Activated T-cell treated with anti-CD3 and anti-CD28 coated beads for 48 hours (primary cell): ENCODE data around the gene FRMD4B.
"Not testable (repeated sequence)": the region's sequence is repeated elsewhere in the genome, so short reads cannot be mapped to it uniquely, and the experiment has no call there.

ENCODE experiments used
- DNase-seq: peaks from one replicate; pipeline ENCODE4 v3.0.0-alpha.2; 2020; ENCODE audit warnings: low read depth

The FRMD4B gene

DNA sequence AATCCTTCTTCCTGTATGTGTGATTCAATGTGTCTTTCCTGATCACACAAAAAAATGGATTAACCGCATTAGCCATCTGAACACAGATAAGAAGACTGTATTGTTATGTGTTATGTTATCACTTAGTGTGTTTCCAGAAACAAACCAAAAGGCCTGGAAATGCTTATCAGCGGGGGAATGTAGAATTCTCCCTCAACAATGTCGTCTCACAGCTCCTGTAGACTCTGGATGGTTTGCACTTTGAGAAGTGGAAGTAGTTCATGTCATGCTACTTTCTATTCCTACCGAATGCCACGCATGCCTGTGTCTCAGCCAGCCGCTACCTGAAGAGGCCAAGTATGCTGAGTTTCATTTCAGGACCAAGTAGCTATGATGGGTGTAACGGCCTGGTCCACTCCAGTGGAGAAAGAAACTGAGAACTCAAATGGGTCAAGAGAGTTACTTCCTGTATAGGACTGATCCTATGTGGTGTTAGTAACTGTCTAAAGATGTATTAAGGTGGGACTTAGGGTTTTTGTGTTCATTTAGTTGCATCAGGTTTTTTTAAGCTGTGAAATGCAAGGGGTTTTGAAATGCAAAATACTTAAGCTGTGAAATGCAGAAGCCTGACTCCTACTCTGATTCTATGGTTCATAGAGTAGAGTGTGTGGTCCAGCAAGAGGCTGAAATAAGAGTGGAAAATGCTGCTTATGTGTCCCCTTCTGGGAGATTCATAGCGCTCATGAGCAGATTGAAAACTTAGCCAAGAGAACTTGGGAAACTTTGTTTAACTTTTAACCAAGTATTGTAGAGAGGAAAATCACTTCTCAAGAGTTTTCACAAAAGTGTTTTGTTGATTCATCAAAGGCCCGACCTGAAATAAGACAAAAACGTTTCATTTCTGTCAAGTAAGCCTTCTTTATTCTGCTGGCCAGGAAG is 145.0 kb downstream of the FRMD4B start:
- DNase-seq = no peak

DNA sequence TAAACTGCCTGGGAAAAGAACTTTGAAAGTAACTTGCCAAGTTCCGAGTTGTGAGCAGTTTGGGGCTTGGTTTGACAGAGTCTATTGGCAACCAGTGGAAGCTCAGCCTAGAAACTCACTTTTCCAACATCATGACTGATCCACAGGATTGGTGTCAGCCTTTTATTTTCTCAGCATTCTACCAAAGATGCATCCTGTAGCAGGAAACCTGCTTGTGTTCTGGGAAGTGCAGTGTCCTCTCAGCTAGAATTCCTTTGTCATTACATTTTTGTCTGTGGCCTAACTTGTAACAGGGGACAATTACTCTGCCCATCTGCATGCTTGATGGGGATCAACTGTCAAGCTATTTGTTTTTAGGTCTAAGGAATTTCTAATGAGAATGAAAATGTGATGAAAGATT is 146.8 kb downstream of the FRMD4B start:
- no peak for DNase-seq

DNA sequence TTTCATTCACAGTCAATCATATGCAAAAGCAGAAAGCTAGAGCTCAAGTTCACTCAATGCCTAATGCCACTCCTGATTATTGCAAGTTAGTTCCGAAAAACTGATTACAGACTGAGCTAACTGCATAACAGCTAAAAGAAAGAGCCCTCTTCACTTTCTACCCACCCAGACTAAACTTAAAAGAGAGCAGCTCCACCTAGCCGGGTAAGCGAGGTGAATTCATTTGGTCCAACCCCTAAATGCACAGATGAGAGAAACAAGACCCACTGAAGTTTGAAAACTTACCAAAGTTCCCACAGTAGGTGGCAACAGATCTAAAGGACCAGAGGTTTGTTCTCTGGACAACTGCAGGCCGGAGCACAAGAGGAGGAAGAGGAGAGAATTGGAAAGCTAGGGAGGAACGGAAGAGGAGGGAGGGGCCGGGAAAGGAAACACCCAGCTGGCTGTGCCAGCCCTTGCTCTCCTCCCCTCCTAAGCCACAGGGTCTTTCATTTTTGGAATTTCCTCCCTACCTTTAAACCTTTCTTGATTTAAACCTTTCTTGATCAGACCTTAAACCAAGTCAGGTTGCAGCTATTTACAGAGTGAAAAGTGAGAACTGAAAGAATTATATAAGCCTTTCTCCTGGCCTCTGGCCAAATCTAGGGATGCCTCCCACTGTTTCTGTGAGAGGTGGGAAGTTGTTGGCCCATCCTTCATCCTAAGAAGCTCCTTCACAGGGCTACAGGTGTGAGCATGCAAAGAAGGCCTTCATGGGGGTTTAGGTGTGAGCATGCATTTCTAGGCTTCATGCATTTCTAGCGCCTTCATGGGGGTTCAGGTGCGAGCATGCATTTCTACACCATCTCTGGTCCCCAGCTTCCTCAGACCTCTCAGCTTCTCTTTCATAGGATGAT is 148.8 kb downstream of the FRMD4B start:
- DNase-seq = no peak

DNA sequence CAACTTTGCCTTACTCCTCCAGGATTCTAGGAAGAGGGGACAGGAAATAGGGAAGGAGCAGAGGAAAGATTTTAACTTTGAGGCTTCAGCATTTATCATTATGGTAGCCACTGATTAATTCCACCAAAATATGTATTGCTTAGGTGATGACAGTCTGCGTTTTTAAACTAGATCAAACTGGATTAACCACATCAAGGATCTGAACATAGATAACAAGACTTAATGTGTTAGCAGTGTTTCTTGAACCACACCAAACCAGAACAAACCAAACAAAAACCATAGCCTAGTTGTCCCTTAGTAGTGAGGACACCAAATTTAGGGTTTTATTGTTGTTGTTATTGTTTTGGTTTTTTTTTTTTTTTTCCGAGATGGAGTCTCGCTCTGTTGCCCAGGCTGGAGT is 150.0 kb downstream of the FRMD4B start:
- no peak for DNase-seq

DNA sequence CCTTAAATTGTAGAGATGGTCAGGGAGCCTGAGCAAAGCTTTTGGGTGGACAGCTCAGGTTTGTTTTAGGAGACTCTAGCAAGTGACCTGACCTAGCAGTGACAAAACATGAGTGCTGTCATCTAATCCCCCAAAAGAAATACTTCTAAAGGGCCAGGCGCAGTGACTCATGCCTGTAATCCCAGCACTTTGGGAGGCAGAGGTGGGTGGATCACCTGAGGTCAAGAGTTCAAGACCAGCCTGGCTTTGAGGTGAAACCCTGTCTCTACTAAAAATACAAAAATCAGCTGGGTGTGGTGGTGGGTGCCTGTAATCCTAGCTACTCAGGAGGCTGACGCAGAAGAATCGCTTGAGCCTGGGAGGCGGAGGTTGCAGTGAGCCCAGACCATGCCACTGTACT is 150.7 kb downstream of the FRMD4B start:
- DNase-seq = not testable (repeated sequence)

DNA sequence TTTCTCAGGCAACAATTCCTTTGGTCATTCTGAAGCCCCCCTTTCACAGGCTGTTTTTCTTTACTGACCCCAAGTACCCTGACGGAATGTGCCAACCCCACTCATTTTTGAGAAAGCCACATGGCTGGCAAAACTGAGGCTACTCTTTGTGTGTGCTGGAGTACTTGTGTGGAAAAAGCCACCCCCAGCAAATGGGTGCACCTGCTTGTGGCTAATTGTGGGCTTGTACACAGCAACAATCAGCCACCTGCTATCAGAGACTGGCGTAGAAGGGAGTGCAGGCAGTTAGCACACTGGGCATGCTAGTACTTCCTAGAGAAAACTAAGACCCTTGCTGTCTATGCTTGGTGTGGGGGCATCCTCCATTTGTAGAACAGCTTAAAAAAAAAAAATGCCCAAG is 153.4 kb downstream of the FRMD4B start:
- no peak for DNase-seq

DNA sequence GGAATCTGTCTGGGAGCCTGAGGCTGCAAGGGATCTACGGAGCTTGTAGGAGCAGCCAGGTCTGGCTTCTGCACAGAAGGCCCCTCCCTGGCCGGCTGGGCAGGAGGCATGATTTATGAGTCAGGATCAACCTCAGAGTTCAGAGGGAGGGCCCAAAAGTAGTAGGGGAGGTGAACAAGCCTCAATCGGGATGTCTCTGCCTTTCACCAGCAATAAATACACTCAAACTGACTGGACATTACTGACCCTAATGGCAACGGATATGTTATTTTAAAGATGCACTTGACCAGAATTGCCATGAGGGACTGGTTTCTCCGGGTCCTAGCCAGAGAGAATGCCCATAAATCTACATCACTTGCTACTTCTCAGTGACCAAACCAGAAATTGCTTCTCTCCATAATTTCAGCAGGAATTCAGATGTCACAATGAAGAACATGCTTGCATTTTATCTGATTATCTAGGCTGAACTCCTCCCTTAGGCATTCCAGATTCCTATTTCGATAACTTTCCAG is 153.9 kb downstream of the FRMD4B start:
- DNase-seq = no peak

DNA sequence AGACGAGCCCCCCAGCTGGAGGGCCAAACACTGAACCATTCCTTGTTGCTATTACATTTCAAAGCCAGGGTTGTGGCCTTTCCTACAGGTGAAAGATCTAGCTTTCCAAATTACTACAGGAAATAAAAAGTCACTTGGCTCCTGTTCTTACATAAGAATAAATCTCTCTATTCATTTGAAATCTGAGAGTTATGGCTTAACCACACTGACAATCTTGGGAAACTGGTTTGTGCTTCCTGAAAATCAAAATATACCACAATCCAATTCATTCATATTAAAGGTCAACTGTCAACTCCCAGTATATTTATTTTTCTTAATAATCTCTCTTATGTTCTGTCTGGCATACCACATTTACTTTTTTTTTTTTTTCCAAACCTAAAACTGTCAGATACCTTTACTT is 159.8 kb downstream of the FRMD4B start:
- no peak for DNase-seq

DNA sequence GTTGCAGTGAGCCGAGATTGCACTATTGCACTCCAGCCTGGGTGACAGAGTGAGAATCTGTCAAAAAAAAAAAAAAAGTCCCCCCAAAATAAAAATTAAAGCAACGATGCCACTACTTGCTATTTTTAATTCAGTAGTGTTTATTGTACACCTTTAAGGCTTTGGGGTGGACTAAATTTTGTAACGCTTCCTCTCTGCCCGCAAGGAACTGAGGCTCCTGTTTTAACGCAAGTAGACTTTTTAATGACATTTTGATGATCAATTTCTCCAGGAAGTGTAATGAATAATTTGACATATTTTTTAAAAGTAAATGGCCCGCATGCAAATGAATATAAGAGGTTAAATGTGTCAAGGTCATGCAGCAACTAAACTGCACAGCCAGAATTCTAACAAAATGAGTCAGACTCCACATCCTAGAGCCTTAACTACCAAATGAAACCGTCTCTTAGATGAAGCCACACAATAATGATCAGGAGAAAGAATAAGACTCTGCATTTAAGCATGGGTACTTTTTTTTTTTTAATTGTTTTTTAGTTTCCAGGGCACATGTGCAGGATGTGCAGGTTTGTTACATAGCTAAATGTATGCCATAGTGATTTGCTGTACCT is 166.7 kb downstream of the FRMD4B start:
- DNase-seq = no peak

DNA sequence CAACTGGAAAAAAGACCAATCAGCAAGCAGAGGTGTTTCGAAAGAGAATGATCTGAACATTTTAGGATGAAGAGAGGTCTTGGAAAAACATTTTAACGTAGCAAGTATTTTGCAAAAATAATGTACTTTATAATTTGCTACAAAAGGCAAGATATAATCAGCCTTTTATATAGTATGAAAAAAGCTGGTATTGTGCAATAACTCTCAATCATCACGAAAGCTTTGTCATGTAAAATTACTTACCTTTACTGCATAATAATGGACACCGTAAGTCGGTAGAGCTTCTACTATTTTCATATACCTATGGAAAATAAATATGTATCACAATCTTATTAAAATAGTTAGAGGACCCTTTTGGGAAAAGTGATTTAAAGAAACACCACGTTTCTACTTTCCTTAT is 167.8 kb downstream of the FRMD4B start:
- DNase-seq = no peak

DNA sequence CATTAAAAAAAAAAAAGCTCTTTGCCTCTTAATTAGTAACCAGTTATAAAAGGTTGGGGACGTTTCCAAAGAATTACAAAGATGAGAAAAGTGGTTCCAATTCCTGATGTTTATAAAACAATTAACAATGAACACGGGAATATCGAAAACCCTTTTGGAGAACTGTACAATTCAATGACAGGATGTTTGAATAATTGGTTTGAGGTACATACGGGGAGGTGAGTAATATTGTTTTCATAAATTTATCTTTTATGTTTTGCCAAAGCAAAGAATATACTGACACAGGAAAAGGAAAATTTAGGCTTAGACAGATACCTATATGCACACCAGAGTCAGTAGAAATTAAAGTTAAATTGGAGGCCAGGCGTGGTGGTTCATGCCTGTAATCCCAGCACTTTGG is 168.9 kb downstream of the FRMD4B start:
- DNase-seq = no peak

DNA sequence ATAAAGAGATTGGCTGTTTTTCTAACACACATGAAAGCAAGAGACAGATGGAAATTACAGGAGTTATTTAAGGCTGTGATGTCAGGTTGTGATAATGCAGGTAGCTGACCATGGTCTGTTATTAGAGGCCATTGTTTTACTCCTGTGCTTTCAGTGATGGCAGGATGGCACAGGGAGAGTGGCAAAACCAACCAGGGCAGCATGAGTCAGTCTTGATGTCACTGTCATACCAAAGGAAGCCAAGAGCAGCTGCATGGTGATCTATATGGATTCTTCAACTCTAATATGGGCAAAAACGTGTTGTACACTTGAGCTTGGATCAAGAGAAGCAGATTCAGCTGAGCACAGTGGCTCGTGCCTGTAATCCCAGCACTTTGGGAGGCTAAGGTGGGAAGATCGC is 171.6 kb downstream of the FRMD4B start:
- no peak for DNase-seq

DNA sequence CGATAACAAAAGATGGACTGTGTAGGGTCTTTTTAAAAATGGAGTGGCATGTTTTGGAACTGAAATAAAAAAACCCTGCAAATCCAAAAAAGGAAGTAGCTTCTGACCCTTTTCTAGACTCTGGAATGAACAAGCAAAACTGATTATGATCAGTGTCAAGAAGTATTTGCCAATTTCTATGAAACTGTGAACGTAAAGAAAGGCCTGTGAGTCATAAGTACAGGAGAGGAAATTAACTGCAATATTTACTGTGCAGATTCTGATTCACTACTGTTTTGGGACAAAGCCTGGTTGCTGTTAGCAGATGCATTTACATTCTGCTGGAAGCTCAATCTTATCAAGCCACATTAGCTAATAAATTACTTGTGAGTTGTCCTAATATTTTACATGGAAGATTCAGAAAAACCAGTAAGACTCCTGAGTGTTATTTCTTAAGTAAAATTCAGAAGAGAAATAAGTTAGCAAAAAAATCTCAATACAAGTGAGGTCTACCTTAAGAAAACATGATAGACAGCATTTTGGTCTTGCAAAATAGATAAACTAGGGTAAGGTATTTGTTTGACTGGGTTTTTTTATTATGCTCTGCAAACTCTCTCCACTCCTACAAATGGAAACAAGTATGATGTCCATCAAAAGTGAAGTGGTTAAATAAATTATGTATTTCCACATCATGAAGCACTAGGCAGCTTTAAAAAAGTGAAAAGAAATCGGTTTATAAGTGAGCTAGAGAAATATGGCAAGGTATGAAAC is 173.3 kb downstream of the FRMD4B start:
- DNase-seq = no peak

DNA sequence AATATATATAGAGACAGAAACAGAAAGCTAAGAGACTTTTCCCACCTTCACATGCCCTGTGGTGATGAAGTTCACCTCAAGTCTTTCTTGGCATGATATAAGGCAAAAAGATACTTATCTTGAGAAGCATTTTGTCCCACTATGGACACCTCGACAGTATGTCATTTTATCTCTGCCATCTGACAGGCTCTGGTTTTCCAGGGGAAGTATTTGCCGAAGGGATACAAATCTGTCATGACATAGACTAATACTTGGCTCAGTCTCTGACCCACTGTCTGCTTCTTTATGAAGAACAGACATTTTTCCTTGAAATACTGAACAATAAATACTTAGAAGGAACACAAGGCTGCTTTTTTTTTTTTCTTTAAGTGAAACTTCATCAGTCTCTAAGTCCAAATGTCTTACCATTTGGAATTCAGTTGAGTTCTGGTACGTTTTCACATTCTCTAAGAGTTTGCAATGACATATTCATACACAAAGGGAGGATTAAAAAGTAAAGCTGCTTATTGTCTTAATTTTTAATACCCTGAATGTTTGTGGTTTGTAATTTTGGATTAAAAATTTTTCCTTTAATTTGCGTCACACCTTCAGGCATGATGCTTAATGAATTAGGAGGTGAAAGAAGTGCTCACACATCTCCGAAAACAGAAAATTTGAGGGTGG is 175.7 kb downstream of the FRMD4B start:
- DNase-seq = no peak

DNA sequence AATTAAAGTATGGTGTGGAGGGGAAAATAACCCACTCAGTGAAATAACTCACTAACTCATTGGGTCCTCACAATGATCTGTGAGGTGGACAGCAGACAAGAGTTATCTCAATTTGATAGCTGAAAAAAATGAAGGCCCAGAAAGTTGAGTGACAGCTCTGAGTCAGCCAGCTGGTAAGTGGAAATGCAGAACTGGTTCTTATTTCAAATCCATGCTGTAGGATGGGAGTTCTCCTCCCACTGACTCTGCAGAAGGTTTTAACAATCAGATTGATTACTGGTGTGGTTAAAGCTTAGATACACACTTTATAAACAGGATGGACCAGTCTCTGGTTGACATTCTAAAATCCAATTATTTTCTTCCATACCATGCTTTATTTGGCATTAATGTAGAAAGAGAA is 176.5 kb downstream of the FRMD4B start:
- DNase-seq = no peak

DNA sequence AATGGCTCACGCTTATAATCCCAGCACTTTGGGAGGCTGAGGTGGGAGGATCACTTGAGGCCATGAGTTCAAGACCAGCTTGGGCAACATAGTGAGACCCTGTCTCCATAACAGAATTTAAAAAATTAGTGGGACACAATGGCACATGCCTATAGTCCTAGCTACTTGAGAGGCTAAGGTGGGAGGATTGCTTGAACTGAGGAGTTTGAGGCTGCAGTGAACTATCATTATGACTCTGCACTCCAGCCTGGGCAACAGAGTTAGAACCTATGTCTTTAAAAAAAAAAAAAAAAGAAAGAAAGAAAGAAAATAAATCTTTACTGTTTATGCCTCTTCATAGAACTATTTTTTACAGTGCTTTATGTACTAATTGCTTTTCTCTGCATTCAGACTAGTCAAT is 178.9 kb downstream of the FRMD4B start:
- DNase-seq = no peak

DNA sequence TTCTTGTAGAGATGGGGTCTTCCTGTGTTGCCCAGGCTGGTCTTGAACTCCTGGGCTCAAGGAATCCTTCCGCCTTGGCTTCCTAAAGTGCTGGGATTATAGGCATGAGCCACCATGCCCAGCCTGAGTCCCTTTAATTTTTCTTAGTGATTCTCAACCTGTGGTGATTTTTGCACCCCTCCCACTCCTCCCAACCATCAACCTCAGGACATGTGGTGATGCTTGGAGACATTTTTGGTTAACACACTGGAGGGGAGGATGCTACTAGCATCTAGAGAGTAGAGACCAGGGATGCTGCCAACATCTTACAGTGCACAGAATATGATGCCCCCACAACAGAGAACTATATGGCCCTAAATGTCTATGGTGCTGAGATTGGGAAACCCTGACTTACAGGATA is 180.5 kb downstream of the FRMD4B start:
- DNase-seq = no peak

DNA sequence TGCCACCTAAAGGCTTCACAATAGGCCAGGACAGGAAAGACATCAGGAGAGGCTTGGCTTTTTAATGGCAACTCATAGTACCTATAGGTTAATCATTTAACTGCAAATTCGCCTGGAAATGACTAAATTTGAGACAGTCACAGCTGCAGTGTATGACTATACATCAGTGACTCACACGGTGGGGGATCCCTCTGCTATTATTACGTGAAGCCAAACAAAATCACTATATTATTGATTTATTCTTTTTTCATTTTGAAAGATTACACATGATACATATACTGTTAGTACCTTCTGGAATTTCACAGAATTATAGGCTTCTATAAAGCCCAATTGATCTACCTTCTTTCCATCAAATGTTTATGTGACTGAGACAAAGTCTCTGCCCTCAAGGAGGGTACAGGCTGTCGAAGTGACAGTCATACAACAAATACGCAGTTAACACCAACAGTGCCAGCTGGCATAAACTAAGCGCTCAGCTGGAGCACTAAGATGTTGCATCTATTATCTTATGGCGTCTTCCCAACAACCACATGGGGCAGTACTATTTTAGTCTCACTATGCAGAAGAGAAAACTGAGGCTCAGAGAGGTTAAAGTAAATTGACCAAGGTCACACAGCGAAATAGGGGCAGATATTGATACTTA is 181.5 kb downstream of the FRMD4B start:
- no peak for DNase-seq

DNA sequence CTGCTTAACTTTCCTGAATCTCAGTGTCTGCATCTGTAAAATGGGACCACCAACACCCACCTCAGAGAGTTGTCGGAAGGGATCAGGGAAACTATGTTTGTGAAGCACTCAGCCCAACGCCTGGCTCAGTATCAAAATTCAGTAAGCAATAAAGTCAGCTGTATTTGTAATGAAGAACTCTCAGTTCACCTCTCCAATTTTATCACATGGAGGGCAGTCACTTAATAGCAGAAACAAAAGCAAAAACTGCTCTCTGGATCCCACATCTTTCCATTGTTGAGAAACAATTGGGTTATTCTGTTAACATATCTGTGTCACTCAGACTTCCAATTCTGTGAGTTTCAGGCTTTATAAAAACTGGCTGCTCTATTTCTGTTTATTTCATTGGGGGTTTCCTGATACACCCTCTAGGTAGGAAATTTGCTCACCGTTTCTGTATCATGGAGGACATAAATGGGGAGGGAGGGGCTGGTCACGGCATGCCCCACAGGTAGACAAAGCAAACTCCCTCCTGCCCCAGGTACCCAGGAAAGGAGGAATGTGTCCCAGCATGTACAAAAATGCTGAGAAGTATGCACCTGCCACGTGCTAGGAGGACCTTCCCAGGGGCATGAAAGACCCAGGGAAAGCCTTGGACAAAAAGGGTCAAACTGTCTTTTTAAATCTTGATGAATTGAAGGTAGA is 182.1 kb downstream of the FRMD4B start:
- DNase-seq = no peak

DNA sequence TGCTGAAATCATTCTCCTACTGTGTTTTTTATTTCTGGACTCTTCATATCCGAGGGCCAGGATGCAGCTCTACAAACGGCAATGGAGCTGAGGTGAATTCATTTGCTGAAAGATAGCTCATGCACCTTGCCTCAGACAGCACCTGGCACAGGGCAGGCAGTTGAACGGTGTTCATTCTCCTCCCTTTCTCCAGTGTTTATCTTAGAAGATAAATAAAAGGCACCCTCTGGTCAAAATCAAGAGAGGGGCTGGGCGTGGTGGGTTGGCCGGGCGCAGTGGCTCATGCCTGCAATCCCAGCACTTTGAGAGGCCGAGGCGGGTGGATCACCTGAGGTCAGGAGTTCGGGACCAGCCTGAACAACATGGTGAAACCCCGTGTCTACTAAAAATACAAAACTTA is 184.2 kb downstream of the FRMD4B start:
- DNase-seq = no peak
